Subcutaneous abdominal adipose tissue (tissue), 5 donors: ENCODE data around the gene OR6V1.

Experiments
- H3K27ac ChIP-seq: one replicate; pipeline ENCODE4 v1.7.0; 2013; ENCODE audit warnings: low read depth, mild to moderate bottlenecking, inconsistent platforms, low read length, moderate library complexity
- H3K27me3 ChIP-seq, 5 donors: one replicate each; pipeline ENCODE4 v1.7.0; 2013; ENCODE audit warnings: low read length in 5 of 5, inconsistent platforms in 1 of 5; ENCODE audit not compliant: control insufficient read depth in 5 of 5, insufficient read depth in 4 of 5
- H3K36me3 ChIP-seq, 5 donors: one replicate each; pipeline ENCODE4 v1.7.0; 2013; ENCODE audit warnings: low read length in 5 of 5; ENCODE audit not compliant: control insufficient read depth in 5 of 5, insufficient read depth in 5 of 5
- H3K4me1 ChIP-seq, 5 donors: one replicate each; pipeline ENCODE4 v1.7.0; 2013; ENCODE audit warnings: low read length in 5 of 5, mild to moderate bottlenecking in 3 of 5, moderate library complexity in 1 of 5; ENCODE audit not compliant: control insufficient read depth in 5 of 5, insufficient read depth in 5 of 5
- H3K4me3 ChIP-seq, 5 donors: one replicate each; pipeline ENCODE4 v1.7.0; 2013; ENCODE audit warnings: low read length in 5 of 5, low read depth in 1 of 5
- H3K9ac ChIP-seq, 5 donors: one replicate each; pipeline ENCODE4 v1.7.0; 2013; ENCODE audit warnings: low read length in 5 of 5, mild to moderate bottlenecking in 4 of 5, moderate library complexity in 3 of 5
- H3K9me3 ChIP-seq, 5 donors: one replicate each; pipeline ENCODE4 v1.7.0; 2013; ENCODE audit warnings: low read length in 5 of 5; ENCODE audit not compliant: control insufficient read depth in 5 of 5
- donor health status: healthy.
- donor health status: healthy.
- donor health status: healthy.
- donor health status: healthy.
- donor health status: healthy.

OR6V1 gene

GRCh38 chr7:143041346-143041745 is 10.8 kb upstream of the OR6V1 start:
- Histone ChIP-seq H3K27ac (no peak overlapping the region), H3K9me3 (no peaks in the 10 kb centered on the region), H3K9ac (no peak overlapping the region), H3K4me1 (peaks cover 0 to 2% (median under 1%) of the 10 kb centered on the region in 5 donors), H3K36me3 (no peaks in the 10 kb centered on the region), H3K27me3 (peaks cover 0 to 3% (median 0%) of the 10 kb centered on the region in 5 donors), H3K4me3 (no peak overlapping the region)

DNA sequence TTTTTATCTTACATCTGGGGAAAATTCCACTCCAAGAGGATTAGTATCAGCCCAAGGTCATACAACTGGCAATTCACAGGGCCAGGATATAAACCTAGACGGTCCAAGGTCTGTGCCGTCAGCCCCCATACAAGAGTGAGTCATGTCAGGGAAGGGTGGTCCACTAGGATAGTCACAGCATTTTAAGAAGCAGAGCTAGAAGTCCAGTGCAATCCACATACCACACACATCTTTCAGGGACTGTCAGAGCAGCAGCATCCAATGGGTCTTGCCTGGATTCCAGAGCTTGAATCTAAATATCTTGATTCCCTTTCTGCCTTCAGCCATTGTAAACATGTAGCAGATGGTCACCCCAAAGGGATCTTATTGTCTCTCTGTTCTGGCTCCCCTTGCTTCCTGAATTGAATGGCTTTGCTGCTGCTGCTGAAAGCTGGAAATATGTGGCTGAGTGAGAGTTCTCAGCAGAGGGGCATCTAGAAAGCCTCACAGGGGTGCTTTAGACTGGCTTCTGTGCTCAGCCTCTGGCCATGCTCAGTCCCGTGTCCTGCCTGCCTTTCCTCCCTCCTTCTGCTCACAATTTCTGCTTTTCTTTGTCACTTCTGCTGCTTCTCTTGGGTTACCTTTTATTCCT is 9.9 kb upstream of the OR6V1 start:
- H3K27me3 ChIP-seq = peaks cover 0 to 3% (median 0%) of the 10 kb centered on the region in 5 donors
- H3K27ac ChIP-seq = no peak overlapping the region
- no peak overlapping the region for H3K9ac ChIP-seq

GRCh38 chr7:143042790-143043271 is 9.3 kb upstream of the OR6V1 start:
- no peaks in the 10 kb centered on the region for H3K9me3 ChIP-seq
- peaks cover 0 to 3% (median 0%) of the 10 kb centered on the region in 5 donors for H3K27me3 ChIP-seq
- H3K4me3 ChIP-seq = no peak overlapping the region
- H3K4me1 ChIP-seq = peaks cover 0 to 12% (median 2%) of the 10 kb centered on the region in 5 donors
- no peak overlapping the region for H3K9ac ChIP-seq
- no peaks in the 10 kb centered on the region for H3K36me3 ChIP-seq
- no peak overlapping the region for H3K27ac ChIP-seq

More for the DNA sequence above, 9.9 kb upstream of the OR6V1 start:
- Histone ChIP-seq H3K9me3 (no peaks in the 10 kb centered on the region), H3K4me3 (no peak overlapping the region), H3K4me1 (peaks cover 0 to 9% (median 2%) of the 10 kb centered on the region in 5 donors), H3K36me3 (no peaks in the 10 kb centered on the region)

DNA sequence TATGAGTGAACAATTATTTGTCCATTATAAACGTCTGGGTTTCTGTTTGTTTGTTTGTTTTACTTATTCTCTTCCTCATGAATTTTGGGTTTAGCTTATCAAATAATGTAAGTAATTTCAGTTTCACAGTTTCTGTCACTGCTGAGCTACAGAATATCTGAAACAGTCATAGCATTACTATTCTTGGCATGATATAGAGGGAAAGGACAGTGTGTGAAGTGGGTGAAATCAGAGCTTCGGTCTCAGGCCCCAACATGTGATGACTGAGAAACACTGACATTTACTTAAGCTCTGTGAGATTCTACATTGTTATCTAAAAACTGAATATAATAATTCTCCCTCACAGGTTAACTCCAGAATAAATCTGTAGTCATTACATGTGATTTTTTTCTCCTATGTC is 8.8 kb upstream of the OR6V1 start:
- Histone ChIP-seq H3K27ac (no peak overlapping the region), H3K9ac (no peak overlapping the region), H3K27me3 (peaks cover 0 to 3% (median 0%) of the 10 kb centered on the region in 5 donors), H3K4me3 (no peak overlapping the region), H3K9me3 (no peaks in the 10 kb centered on the region), H3K36me3 (no peaks in the 10 kb centered on the region), H3K4me1 (peaks cover 0 to 12% (median 2%) of the 10 kb centered on the region in 5 donors)

DNA sequence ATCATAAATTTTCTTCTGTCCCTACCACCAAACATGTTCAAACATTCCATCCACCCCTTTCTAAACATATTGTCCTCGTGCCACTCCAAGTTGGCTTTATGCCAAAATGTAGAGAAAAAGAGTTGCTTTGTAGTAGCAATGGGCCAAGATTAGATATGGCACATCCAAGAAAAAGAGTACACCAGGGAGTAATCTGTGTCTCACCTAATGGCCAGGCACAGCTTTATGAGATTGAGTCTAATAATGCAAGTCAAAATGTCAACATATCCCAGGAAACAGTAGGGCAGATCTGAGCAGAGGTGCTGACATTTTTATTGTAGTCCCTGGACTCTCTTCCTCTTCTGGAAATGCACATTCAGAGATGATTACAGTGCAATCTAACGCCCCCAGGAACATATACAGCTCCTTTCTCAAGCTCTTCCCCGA is 5.7 kb upstream of the OR6V1 start:
- H3K9me3 ChIP-seq = no peaks in the 10 kb centered on the region
- no peaks in the 10 kb centered on the region for H3K27me3 ChIP-seq
- H3K27ac ChIP-seq = no peak overlapping the region
- H3K36me3 ChIP-seq = no peaks in the 10 kb centered on the region
- H3K4me3 ChIP-seq = no peak overlapping the region
- peaks cover 0 to 23% (median 13%) of the 10 kb centered on the region in 5 donors for H3K4me1 ChIP-seq
- no peak overlapping the region for H3K9ac ChIP-seq

DNA sequence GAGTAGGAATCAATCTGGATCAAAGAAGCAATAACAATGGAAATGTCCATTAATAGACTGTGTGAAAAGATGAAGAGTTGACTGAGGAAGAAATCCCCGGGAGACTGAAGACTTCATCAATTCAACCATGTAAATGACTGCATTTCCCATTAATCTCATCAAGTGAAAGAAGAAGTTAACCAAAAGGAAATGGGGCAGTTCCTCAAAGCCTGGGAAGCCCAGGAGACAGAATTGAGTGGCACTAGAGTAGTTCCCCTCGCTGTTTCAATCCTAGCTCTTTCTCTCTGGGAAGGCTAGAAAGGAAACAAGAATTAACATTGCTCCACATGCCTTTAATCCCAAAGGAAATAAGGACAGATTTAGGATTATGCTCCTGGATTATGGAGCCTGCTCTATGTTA is 4.8 kb upstream of the OR6V1 start:
- Histone ChIP-seq H3K27ac (no peak overlapping the region), H3K36me3 (no peaks in the 10 kb centered on the region), H3K9me3 (no peaks in the 10 kb centered on the region), H3K27me3 (no peaks in the 10 kb centered on the region), H3K4me1 (peaks cover 0 to 23% (median 13%) of the 10 kb centered on the region in 5 donors), H3K9ac (no peak overlapping the region), H3K4me3 (no peak overlapping the region)

DNA sequence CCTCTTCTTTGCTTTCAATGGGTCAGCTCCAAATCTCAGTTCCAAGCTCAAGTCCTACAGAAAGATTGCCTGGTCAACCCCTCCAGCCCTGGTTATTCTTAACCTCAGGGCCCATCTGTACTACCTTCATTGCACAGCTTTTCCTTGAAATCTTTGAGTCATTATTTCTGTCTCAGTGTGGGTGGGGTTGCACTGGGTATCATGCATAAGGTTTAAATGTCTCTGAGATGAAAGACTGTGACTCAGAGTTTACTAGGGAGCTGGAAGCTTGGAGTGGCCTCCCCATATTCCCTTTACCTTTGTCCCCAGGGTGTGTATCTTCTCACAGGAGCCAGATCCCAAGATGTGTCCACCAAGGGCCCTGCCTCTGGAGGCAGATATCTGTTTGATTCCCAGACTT is 3.3 kb upstream of the OR6V1 start:
- Histone ChIP-seq H3K9me3 (no peaks in the 10 kb centered on the region), H3K27me3 (peaks cover 0 to 6% (median 0%) of the 10 kb centered on the region in 5 donors), H3K36me3 (no peaks in the 10 kb centered on the region), H3K9ac (no peak overlapping the region), H3K27ac (no peak overlapping the region), H3K4me1 (peaks cover 0 to 23% (median 13%) of the 10 kb centered on the region in 5 donors), H3K4me3 (no peak overlapping the region)

DNA sequence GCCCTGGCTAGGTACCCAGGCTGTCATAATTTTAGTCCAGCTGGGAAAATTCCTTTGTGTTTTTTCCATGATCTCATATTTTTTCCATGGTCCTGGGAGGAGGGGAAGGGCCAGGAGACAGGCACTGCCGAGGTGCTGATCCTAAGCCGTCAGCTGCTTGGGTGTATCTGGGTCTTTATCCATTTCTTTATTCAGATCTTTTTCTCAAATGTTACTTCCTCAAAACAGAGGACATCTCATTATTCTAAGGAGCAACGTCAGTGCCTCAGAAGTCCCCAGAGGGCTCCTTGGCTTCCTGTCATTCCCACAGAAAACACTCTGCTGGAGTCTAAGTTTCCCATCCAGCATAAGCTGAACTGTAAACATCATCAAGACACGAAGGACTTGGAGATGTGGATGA is 2.8 kb upstream of the OR6V1 start:
- Histone ChIP-seq H3K9me3 (no peaks in the 10 kb centered on the region), H3K9ac (no peak overlapping the region), H3K36me3 (no peaks in the 10 kb centered on the region), H3K27ac (no peak overlapping the region), H3K4me1 (peaks cover 0 to 23% (median 13%) of the 10 kb centered on the region in 5 donors), H3K4me3 (no peak overlapping the region), H3K27me3 (peaks cover 0 to 6% (median 0%) of the 10 kb centered on the region in 5 donors)

DNA sequence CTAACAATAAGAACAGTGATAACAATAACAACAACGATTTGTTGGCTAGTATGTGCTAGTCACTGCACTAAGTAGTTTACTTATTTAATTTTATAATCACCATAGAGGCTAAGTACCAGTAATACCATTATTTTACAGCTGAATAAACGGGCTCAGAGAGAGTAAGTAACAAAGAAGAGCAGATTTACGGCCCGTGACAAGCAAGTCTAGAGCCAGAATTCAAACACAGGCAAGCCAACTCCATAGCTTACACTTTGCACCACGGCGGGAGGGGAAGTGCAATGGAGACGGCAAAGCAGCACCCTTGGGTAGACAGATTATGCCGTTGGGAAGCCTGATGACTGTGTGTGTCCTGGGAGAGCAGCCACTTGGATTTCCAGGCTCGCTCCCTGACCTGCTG is 1.2 kb upstream of the OR6V1 start:
- H3K9ac ChIP-seq = no peak overlapping the region
- no peaks in the 10 kb centered on the region for H3K36me3 ChIP-seq
- H3K9me3 ChIP-seq = no peaks in the 10 kb centered on the region
- peaks cover 0 to 23% (median 13%) of the 10 kb centered on the region in 5 donors for H3K4me1 ChIP-seq
- no peak overlapping the region for H3K4me3 ChIP-seq
- H3K27ac ChIP-seq = no peak overlapping the region
- H3K27me3 ChIP-seq = peaks cover 0 to 6% (median 0%) of the 10 kb centered on the region in 5 donors

- Histone ChIP-seq H3K9me3 (no peaks in the 10 kb centered on the region), H3K27me3 (peaks cover 0 to 6% (median 0%) of the 10 kb centered on the region in 5 donors), H3K36me3 (no peaks in the 10 kb centered on the region), H3K4me3 (no peak overlapping the region), H3K4me1 (peaks cover 0 to 4% (median 3%) of the 10 kb centered on the region in 5 donors), H3K9ac (no peak overlapping the region), H3K27ac (no peak overlapping the region)
Observed at GRCh38 chr7:143054621-143055020, 2.5 kb downstream of the OR6V1 start.
